GF-D8 (cell line): ENCODE measurements around the gene KIAA1671.

Source experiments
- DNase-seq: peaks from one replicate; lab custom pipeline; 2025; lab: John Stamatoyannopoulos, UW

KIAA1671 gene

GRCh38 chr22:24981656-24982055, 29.1 kb downstream of the KIAA1671 start:
- no peak for DNase-seq

GRCh38 chr22:24982301-24983056, 30.0 kb downstream of the KIAA1671 start:
- DNase-seq = no peak

- no peak for DNase-seq
Observed at GRCh38 chr22:24983151-24983550, 30.6 kb downstream of the KIAA1671 start.

- DNase-seq = no peak
Observed at GRCh38 chr22:24984122-24984521, 31.6 kb downstream of the KIAA1671 start.

GRCh38 chr22:24985826-24986214, 33.3 kb downstream of the KIAA1671 start:
- DNase-seq = no peak

- DNase-seq = no peak
Observed at GRCh38 chr22:24986816-24987215, 34.3 kb downstream of the KIAA1671 start.

GRCh38 chr22:24989135-24989534, 36.6 kb downstream of the KIAA1671 start:
- no peak for DNase-seq

- DNase-seq = no peak
Observed at GRCh38 chr22:24989541-24989951, 37.0 kb downstream of the KIAA1671 start.

- DNase-seq = no peak
Observed at GRCh38 chr22:24990344-24990905, 37.9 kb downstream of the KIAA1671 start.

- no peak for DNase-seq
Observed at GRCh38 chr22:24992946-24993345, 40.4 kb downstream of the KIAA1671 start.

- DNase-seq = no peak
Observed at GRCh38 chr22:24994070-24994763, 41.7 kb downstream of the KIAA1671 start.

GRCh38 chr22:24995649-24996180, 43.2 kb downstream of the KIAA1671 start:
- DNase-seq = no peak

- DNase-seq = no peak
Observed at GRCh38 chr22:24996420-24996952, 44.0 kb downstream of the KIAA1671 start.

GRCh38 chr22:24997023-24997422, 44.5 kb downstream of the KIAA1671 start:
- no peak for DNase-seq

- no peak for DNase-seq
Observed at GRCh38 chr22:25000686-25001085, 48.2 kb downstream of the KIAA1671 start.

- peak; percentile 19 for DNase-seq
Observed at GRCh38 chr22:25002241-25002985, 49.9 kb downstream of the KIAA1671 start.

- DNase-seq = no peak
Observed at GRCh38 chr22:25006354-25006753, 53.8 kb downstream of the KIAA1671 start.

GRCh38 chr22:25007444-25008106, 55.1 kb downstream of the KIAA1671 start:
- DNase-seq = no peak

- DNase-seq = no peak
Observed at GRCh38 chr22:25008666-25009065, 56.1 kb downstream of the KIAA1671 start.

GRCh38 chr22:25012741-25013143, 60.2 kb downstream of the KIAA1671 start:
- no peak for DNase-seq

GRCh38 chr22:25013607-25014006, 61.1 kb downstream of the KIAA1671 start:
- no peak for DNase-seq
